Astrocyte (in vitro differentiated cells and primary cell): ENCODE data around the gene NCR3LG1. TPM values are rescaled to one million over a fixed set of nuclear protein-coding genes. Genes with fewer than 3 reads are reported as not detected.

Experiments used
- DNase-seq: peaks from one replicate; pipeline ENCODE4 v3.0.0-alpha.2; 2010; ENCODE audit warnings: low read depth
- FAIRE-seq: peaks from 2 replicates; lab custom pipeline; 2011; peaks lifted over from hg19 to GRCh38; lab: Jason Lieb, UNC
- H2AFZ ChIP-seq: 2 replicates; pipeline ENCODE4 v1.6.0; 2012; ENCODE audit warnings: low read depth, low read length, inconsistent platforms
- H3K27ac ChIP-seq: 2 replicates; pipeline ENCODE4 v1.5.1; 2011; ENCODE audit warnings: low read depth, low read length, inconsistent platforms
- H3K27me3 ChIP-seq: 2 replicates; pipeline ENCODE4 v1.6.0; 2011; ENCODE audit warnings: low read length, inconsistent platforms; ENCODE audit not compliant: insufficient read depth
- H3K36me3 ChIP-seq: 2 replicates; pipeline ENCODE4 v1.5.1; 2011; ENCODE audit warnings: low read length, inconsistent platforms; ENCODE audit not compliant: insufficient read depth
- H3K4me1 ChIP-seq: 2 replicates; pipeline ENCODE4 v1.5.1; 2011; ENCODE audit warnings: low read length, inconsistent platforms; ENCODE audit not compliant: insufficient read depth
- H3K4me2 ChIP-seq: 2 replicates; pipeline ENCODE4 v1.6.0; 2012; ENCODE audit warnings: low read length, inconsistent platforms
- H3K4me3 ChIP-seq: 2 replicates; pipeline ENCODE4 v1.5.1; 2011; ENCODE audit warnings: low read depth, mild to moderate bottlenecking, low read length, inconsistent platforms; ENCODE audit not compliant: insufficient read depth
- H3K79me2 ChIP-seq: 2 replicates; pipeline ENCODE4 v1.6.0; 2012; ENCODE audit warnings: mild to moderate bottlenecking, low read length, inconsistent platforms; ENCODE audit not compliant: insufficient read depth
- H3K9ac ChIP-seq: 2 replicates; pipeline ENCODE4 v1.6.0; 2012; ENCODE audit warnings: mild to moderate bottlenecking, low read length, inconsistent platforms
- H3K9me3 ChIP-seq: 2 replicates; pipeline ENCODE4 v1.5.1; 2012; ENCODE audit warnings: low read depth, mild to moderate bottlenecking, low read length, inconsistent platforms; ENCODE audit not compliant: insufficient read depth
- H4K20me1 ChIP-seq: 2 replicates; pipeline ENCODE4 v1.6.0; 2012; ENCODE audit warnings: low read length, inconsistent platforms; ENCODE audit not compliant: insufficient read depth
- H3K27ac Mint-ChIP-seq: one replicate; pipeline ENCODE4 v1.8.0; 2021; ENCODE audit warnings: mild to moderate bottlenecking, mixed read lengths; ENCODE audit not compliant: unreplicated experiment
- H3K27me3 Mint-ChIP-seq: one replicate; pipeline ENCODE4 v1.8.0; 2021; ENCODE audit warnings: low read depth, mixed read lengths; ENCODE audit not compliant: unreplicated experiment
- H3K36me3 Mint-ChIP-seq: one replicate; pipeline ENCODE4 v1.8.0; 2021; ENCODE audit warnings: low read depth, mixed read lengths; ENCODE audit not compliant: unreplicated experiment
- H3K4me1 Mint-ChIP-seq: one replicate; pipeline ENCODE4 v1.8.0; 2021; ENCODE audit warnings: low read depth, mixed read lengths; ENCODE audit not compliant: unreplicated experiment
- H3K4me3 Mint-ChIP-seq: one replicate; pipeline ENCODE4 v1.8.0; 2021; ENCODE audit warnings: mild to moderate bottlenecking, moderate library complexity, mixed read lengths; ENCODE audit not compliant: unreplicated experiment
- H3K9me3 Mint-ChIP-seq: one replicate; pipeline ENCODE4 v1.8.0; 2021; ENCODE audit warnings: mild to moderate bottlenecking, mixed read lengths; ENCODE audit not compliant: unreplicated experiment
- CTCF ChIP-seq: IDR thresholded peaks from 2 replicates; pipeline ENCODE4 v1.5.1; 2011; ENCODE audit warnings: low read depth, mild to moderate bottlenecking, inconsistent platforms, low read length, moderate library complexity; ENCODE audit not compliant: insufficient read depth
- EZH2 ChIP-seq: IDR thresholded peaks from 2 replicates; pipeline ENCODE4 v1.6.1; 2012; ENCODE audit warnings: mild to moderate bottlenecking, low read length, inconsistent platforms; ENCODE audit not compliant: insufficient read depth
- total RNA-seq: library from RNA; stranded (reverse); gene quantifications from 2 replicates; pipeline ENCODE4 v1.2.1, GENCODE V29; 2021

NCR3LG1 gene
- total RNA-seq, 1 donor from 2014 or later = 3.3 TPM

- Histone ChIP-seq H4K20me1 (no peaks in the 10 kb centered on the region), H3K27me3 (peaks cover 2% of the 10 kb centered on the region), H3K4me3 (no peak overlapping the region), H3K27ac (no peak overlapping the region), H3K4me1 (no peaks in the 10 kb centered on the region), H3K79me2 (no peaks in the 10 kb centered on the region), H3K9ac (no peak overlapping the region), H2AFZ (no peak overlapping the region), H3K36me3 (no peaks in the 10 kb centered on the region), H3K9me3 (no peaks in the 10 kb centered on the region), H3K4me2 (no peak overlapping the region)
- Mint-ChIP-seq H3K27me3 (peaks cover 23% of the 10 kb centered on the region), H3K27ac (no peak overlapping the region), H3K36me3 (no peaks in the 10 kb centered on the region), H3K4me1 (no peaks in the 10 kb centered on the region), H3K4me3 (no peak overlapping the region), H3K9me3 (peaks cover 6% of the 10 kb centered on the region)
- TF ChIP-seq EZH2 = no peak
- TF ChIP-seq CTCF = no peak
- FAIRE-seq (no peak), DNase-seq (no peak)
Measured at GRCh38 chr11:17406818-17407149, 55.2 kb downstream of the NCR3LG1 start.

- FAIRE-seq = no peak
- TF ChIP-seq CTCF = no peak
- TF ChIP-seq EZH2 = no peak
- no peaks in the 10 kb centered on the region for H3K36me3 ChIP-seq
- H3K4me2 ChIP-seq = no peak overlapping the region
- H3K9me3 ChIP-seq = no peaks in the 10 kb centered on the region
- Mint-ChIP-seq H3K4me1 (no peaks in the 10 kb centered on the region), H3K9me3 (peaks cover 6% of the 10 kb centered on the region), H3K36me3 (no peaks in the 10 kb centered on the region), H3K27ac (no peak overlapping the region), H3K27me3 (peaks cover 26% of the 10 kb centered on the region), H3K4me3 (no peak overlapping the region)
- no peak for DNase-seq
- no peak overlapping the region for H2AFZ ChIP-seq
- no peaks in the 10 kb centered on the region for H3K79me2 ChIP-seq
- H3K27me3 ChIP-seq = peaks cover 2% of the 10 kb centered on the region
- H3K27ac ChIP-seq = no peak overlapping the region
- H3K4me3 ChIP-seq = no peak overlapping the region
- H4K20me1 ChIP-seq = no peaks in the 10 kb centered on the region
- H3K4me1 ChIP-seq = no peaks in the 10 kb centered on the region
- H3K9ac ChIP-seq = no peak overlapping the region
Measured at GRCh38 chr11:17407575-17407974, 56.0 kb downstream of the NCR3LG1 start.

- H3K4me1 Mint-ChIP-seq = no peaks in the 10 kb centered on the region
- peaks cover 2% of the 10 kb centered on the region for H3K27me3 ChIP-seq
- FAIRE-seq = no peak
Measured at GRCh38 chr11:17408026-17408425, 56.4 kb downstream of the NCR3LG1 start.

More at GRCh38 chr11:17408026-17408425, 56.4 kb downstream of the NCR3LG1 start:
- Histone ChIP-seq H3K9ac (no peak overlapping the region), H3K27ac (no peak overlapping the region), H4K20me1 (no peaks in the 10 kb centered on the region), H3K4me1 (no peaks in the 10 kb centered on the region), H2AFZ (no peak overlapping the region), H3K9me3 (no peaks in the 10 kb centered on the region), H3K4me2 (no peak overlapping the region), H3K36me3 (no peaks in the 10 kb centered on the region), H3K4me3 (no peak overlapping the region), H3K79me2 (no peaks in the 10 kb centered on the region)
- DNase-seq = no peak
- Mint-ChIP-seq H3K27me3 (peaks cover 26% of the 10 kb centered on the region), H3K4me3 (no peak overlapping the region), H3K36me3 (peaks cover 1% of the 10 kb centered on the region), H3K9me3 (peaks cover 6% of the 10 kb centered on the region), H3K27ac (no peak overlapping the region)
- TF ChIP-seq CTCF (no peak), EZH2 (no peak)
